Measurements from ENCODE around the gene GAPDH. TPM values are rescaled to one million over a fixed set of nuclear protein-coding genes. Genes with fewer than 3 reads are reported as not detected.

GAPDH gene
- total RNA-seq, 2 experiments from 2014 or later = 5,133 to 5,396 TPM

Other genes with a start within 250 kb of the GAPDH start
- not detected for gene PLEKHG6, start 223.8 kb upstream of the GAPDH start, total RNA-seq
- gene TNFRSF1A, start 192.4 kb upstream of the GAPDH start, total RNA-seq = 10 to 100 TPM; 63.3 to 71.5 TPM
- under 1 TPM; 0.49 to 0.58 TPM for gene SCNN1A, start 159.0 kb upstream of the GAPDH start, total RNA-seq
- under 1 TPM; 0.30 to 0.41 TPM for gene LTBR, start 150.4 kb upstream of the GAPDH start, total RNA-seq
- gene CD27, start 89.6 kb upstream of the GAPDH start, total RNA-seq = 10 to 100 TPM; 44.9 to 67.3 TPM
- gene TAPBPL, start 82.5 kb upstream of the GAPDH start, total RNA-seq = 10 to 100 TPM; 49.1 to 53.0 TPM
- gene VAMP1, start 63.8 kb upstream of the GAPDH start, total RNA-seq = 10 to 100 TPM; 49.2 to 59.1 TPM
- 100 to 1,000 TPM; 191 to 271 TPM for gene MRPL51, start 41.3 kb upstream of the GAPDH start, total RNA-seq
- 100 to 1,000 TPM; 173 to 200 TPM for gene NCAPD2, start 40.4 kb upstream of the GAPDH start, total RNA-seq
- 10 to 100 TPM; 29.3 to 30.0 TPM for gene IFFO1, start 21.5 kb downstream of the GAPDH start, total RNA-seq
- gene NOP2, start 33.8 kb downstream of the GAPDH start, total RNA-seq = 100 to 1,000 TPM in 1 of 2 experiments, 10 to 100 TPM in 1; 76.7 to 117 TPM
- 100 to 1,000 TPM; 288 to 320 TPM for gene CHD4, start 72.9 kb downstream of the GAPDH start, total RNA-seq
- 10 to 100 TPM; 15.8 to 18.5 TPM for gene LPAR5, start 101.4 kb downstream of the GAPDH start, total RNA-seq
- 1 to 10 TPM; 1.1 to 2.0 TPM for gene ACRBP, start 112.9 kb downstream of the GAPDH start, total RNA-seq
- 10 to 100 TPM; 26.0 to 26.3 TPM for gene ING4, start 128.6 kb downstream of the GAPDH start, total RNA-seq
- gene ZNF384, start 154.9 kb downstream of the GAPDH start, total RNA-seq = 10 to 100 TPM; 76.3 to 76.4 TPM
- not detected for gene PIANP, start 166.3 kb downstream of the GAPDH start, total RNA-seq
- gene COPS7A, start 189.5 kb downstream of the GAPDH start, total RNA-seq = 10 to 100 TPM; 28.2 to 30.0 TPM
- 100 to 1,000 TPM; 102 to 113 TPM for gene MLF2, start 218.6 kb downstream of the GAPDH start, total RNA-seq
- gene PTMS, start 231.8 kb downstream of the GAPDH start, total RNA-seq = 100 to 1,000 TPM; 131 to 142 TPM
- gene LAG3, start 238.0 kb downstream of the GAPDH start, total RNA-seq = 100 to 1,000 TPM; 320 to 420 TPM